ENCODE results near the gene ADGRG1.

ADGRG1 gene

DNA sequence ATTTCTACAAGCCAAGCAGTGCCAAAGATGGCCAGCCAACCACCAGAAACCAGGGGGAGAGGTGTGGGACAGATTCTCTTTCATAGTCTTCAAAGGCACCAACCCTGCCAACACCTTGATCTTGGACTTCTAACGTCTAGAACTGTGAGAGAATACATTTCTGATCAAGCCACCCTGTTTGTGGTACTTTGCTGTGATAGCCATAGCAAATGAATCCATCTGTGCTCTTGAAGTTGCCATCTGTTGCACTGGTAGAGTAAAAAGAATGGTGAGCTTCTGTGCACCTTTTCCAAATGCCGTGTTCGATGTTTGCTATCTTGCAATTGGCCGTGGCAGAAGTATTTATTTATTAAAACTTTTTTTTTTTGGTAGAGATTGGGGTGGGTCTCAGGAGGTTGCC lies 16.7 kb upstream of the ADGRG1 start:
- H3K27me3 Mint-ChIP-seq, result no peaks in the 10 kb centered on the region
- H3K9me3 Mint-ChIP-seq, result no peaks in the 10 kb centered on the region
- DNase-seq (no peak), ATAC-seq (no peak)
- peak overlapping the region; percentile 98 for H3K27ac Mint-ChIP-seq
- H3K4me3 Mint-ChIP-seq, result peak overlapping the region; percentile 43
- peaks cover 1% of the 10 kb centered on the region for H3K36me3 Mint-ChIP-seq (ENCODE audit: low read depth)
- peaks cover 70% of the 10 kb centered on the region for H3K4me1 Mint-ChIP-seq

DNA sequence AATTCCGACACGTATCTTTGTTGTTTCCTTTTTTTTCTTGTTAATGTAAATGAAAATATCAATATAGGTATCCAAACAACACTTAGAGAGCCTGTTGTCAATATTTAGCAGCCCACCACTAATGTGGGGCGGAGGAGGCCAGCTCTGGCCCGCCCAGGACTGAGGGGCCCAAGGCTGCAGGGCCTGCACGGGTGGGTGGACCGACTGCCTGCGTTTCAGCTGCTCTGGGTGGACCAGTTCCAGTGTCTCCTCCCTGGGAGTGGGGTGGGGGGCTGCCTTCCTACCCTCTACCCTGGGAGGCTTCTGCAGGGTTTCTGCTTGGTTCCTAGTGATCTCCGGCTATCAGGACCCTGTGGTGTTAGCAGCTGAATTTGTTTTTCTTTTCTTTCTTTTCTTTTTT lies 15.9 kb upstream of the ADGRG1 start:
- peaks cover 71% of the 10 kb centered on the region for H3K4me1 Mint-ChIP-seq
- H3K27me3 Mint-ChIP-seq, result no peaks in the 10 kb centered on the region
- H3K36me3 Mint-ChIP-seq (ENCODE audit: low read depth), result peaks cover 1% of the 10 kb centered on the region
- H3K4me3 Mint-ChIP-seq, result no peak overlapping the region
- DNase-seq (no peak), ATAC-seq (no peak)
- no peak overlapping the region for H3K27ac Mint-ChIP-seq
- no peaks in the 10 kb centered on the region for H3K9me3 Mint-ChIP-seq

DNA sequence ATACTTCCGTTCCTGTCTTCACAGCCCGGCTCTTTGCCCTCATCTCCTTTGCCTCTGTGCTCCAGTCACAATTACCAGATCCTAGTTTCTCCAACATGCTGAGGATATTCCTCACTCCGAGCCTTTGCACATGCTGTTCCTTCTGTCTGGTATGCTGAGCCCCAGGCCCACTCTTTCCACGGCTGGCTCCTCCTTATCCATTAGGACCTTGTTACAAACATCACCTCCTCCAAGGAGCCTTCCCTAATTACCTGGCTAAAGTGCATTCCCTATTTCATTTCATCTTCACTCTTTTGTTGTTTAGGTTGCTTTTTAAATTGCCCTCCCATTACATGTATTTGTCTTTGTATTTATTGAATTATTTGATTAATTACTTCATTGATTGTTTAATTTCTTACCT lies 14.9 kb upstream of the ADGRG1 start:
- DNase-seq (no peak), ATAC-seq (no peak)
- no peaks in the 10 kb centered on the region for H3K27me3 Mint-ChIP-seq
- no peak overlapping the region for H3K4me3 Mint-ChIP-seq
- peak overlapping the region; percentile 92 for H3K27ac Mint-ChIP-seq
- H3K9me3 Mint-ChIP-seq, result no peaks in the 10 kb centered on the region
- peaks cover 68% of the 10 kb centered on the region for H3K4me1 Mint-ChIP-seq
- H3K36me3 Mint-ChIP-seq (ENCODE audit: low read depth), result peaks cover 1% of the 10 kb centered on the region

DNA sequence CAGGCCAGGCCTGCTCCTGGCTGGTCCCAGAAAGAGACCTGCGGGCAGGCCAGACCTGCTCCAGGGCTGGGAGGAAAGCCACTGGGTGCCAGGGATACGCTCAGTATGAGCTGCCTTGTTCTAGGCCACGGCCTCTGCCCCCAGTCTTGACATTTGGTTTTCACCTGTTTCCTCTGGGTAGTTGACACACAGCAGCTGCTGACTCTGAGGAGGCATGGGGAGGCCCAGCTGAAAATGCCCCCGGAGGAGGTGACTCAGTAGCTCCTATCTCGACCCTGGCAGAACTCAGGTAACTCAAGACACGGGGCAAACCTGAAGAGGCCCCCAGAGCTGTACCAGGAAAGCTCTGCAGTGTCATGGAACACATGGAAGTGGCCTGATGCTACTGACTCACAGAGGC lies 13.9 kb upstream of the ADGRG1 start:
- H3K27ac Mint-ChIP-seq, result peak overlapping the region; percentile 92

DNA sequence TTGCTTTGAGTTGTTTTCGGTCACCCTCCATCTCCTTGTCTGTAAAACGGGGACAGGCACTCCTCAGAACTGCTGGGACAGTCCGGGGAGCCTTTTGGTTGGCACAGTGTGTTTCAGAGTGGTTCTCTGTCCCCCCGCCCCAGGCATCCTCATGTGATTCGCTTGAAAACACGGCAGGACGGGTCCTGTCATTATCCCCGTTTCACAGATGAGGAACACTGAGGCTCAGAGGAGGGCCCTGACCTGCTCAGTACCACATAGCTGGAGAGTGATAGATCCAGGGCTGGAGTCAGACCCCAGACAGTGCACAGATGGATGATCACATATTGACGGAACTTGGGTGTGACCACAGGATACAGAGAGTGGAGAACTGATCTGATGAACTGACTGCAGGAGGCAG lies 13.5 kb upstream of the ADGRG1 start:
- no peaks in the 10 kb centered on the region for H3K9me3 Mint-ChIP-seq
- ATAC-seq (peak; percentile 8), DNase-seq (no peak)
- H3K4me3 Mint-ChIP-seq, result peak overlapping the region; percentile 5
- H3K27ac Mint-ChIP-seq, result peak overlapping the region; percentile 92
- H3K36me3 Mint-ChIP-seq (ENCODE audit: low read depth), result peaks cover 1% of the 10 kb centered on the region
- H3K4me1 Mint-ChIP-seq, result peaks cover 54% of the 10 kb centered on the region
- no peaks in the 10 kb centered on the region for H3K27me3 Mint-ChIP-seq

More for the DNA sequence above, 13.9 kb upstream of the ADGRG1 start:
- ATAC-seq, result peak; percentile 86
- Mint-ChIP-seq H3K4me3 (peak overlapping the region; percentile 7), H3K36me3 (ENCODE audit: low read depth) (peaks cover 1% of the 10 kb centered on the region), H3K4me1 (peaks cover 58% of the 10 kb centered on the region), H3K27me3 (no peaks in the 10 kb centered on the region), H3K9me3 (no peaks in the 10 kb centered on the region)
- peak; percentile 71 for DNase-seq

DNA sequence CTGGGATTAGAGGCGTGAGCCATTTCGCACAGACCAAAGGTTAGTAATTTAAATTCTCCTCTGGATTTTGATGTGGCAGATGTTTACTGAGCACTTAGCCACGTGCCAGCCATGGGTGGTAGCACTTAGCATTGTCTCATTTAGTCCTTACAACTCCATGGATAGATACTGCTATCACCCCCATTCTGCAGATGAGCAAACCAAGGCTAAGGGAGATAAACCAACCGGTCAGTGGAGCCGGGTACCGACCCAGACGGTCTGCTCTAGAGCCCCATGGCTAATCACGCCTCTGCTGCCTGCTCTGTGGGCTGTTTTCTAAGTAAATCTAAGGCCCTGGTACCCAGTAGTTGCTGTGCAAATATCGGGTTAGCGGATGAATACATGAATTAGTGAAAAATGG lies 12.6 kb upstream of the ADGRG1 start:
- Mint-ChIP-seq H3K4me3 (no peak overlapping the region), H3K27me3 (no peaks in the 10 kb centered on the region), H3K9me3 (no peaks in the 10 kb centered on the region), H3K36me3 (ENCODE audit: low read depth) (peaks cover 1% of the 10 kb centered on the region), H3K4me1 (peaks cover 45% of the 10 kb centered on the region), H3K27ac (no peak overlapping the region)
- DNase-seq, result no peak
- no peak for ATAC-seq

DNA sequence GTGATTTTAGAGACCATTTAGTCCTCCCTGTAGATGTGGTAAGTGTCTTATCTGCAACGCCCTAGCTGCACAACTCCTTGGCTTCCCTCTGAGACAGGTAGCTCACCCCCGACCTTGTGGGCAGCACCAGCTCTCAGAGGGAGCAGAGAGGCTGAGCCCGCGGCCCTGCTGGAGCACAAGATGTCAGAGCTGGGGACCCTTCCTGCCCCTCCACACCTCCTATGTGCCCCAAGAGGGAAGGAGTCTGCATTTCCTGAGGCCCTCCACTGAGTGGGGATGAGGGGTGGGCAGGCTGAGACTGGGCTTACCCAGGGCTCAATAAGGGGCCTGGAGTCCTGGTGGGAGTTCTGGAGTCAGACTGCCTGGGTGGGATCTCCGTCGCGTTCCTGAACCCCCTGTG lies 12.2 kb upstream of the ADGRG1 start:
- no peak for DNase-seq
- ATAC-seq, result no peak
- H3K27me3 Mint-ChIP-seq, result no peaks in the 10 kb centered on the region
- peaks cover 41% of the 10 kb centered on the region for H3K4me1 Mint-ChIP-seq
- H3K36me3 Mint-ChIP-seq (ENCODE audit: low read depth), result peaks cover 1% of the 10 kb centered on the region
- no peaks in the 10 kb centered on the region for H3K9me3 Mint-ChIP-seq
- H3K27ac Mint-ChIP-seq, result no peak overlapping the region
- H3K4me3 Mint-ChIP-seq, result no peak overlapping the region

DNA sequence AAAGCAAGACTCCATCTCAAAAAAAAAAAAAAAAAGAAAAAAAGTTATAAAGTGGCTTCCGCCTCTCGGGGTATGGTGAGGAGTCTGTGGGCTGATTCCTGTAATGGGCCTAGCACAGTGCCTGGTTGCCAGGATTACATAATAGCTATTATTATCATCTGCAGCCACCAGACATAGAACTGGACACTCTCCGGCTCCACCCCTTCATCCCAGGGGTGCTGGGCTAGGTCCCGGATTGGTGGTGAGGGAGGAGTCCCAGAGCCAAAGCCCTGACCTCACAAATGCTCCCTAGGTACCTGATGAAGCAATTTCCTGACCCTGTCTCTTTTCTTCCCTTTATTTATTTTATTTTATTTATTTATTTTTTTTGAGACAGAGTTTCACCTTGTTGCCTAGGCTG lies 11.6 kb upstream of the ADGRG1 start:
- peaks cover 34% of the 10 kb centered on the region for H3K4me1 Mint-ChIP-seq
- no peak for ATAC-seq
- H3K36me3 Mint-ChIP-seq (ENCODE audit: low read depth), result no peaks in the 10 kb centered on the region
- no peak for DNase-seq
- no peaks in the 10 kb centered on the region for H3K9me3 Mint-ChIP-seq
- no peak overlapping the region for H3K27ac Mint-ChIP-seq
- no peak overlapping the region for H3K4me3 Mint-ChIP-seq
- H3K27me3 Mint-ChIP-seq, result no peaks in the 10 kb centered on the region

DNA sequence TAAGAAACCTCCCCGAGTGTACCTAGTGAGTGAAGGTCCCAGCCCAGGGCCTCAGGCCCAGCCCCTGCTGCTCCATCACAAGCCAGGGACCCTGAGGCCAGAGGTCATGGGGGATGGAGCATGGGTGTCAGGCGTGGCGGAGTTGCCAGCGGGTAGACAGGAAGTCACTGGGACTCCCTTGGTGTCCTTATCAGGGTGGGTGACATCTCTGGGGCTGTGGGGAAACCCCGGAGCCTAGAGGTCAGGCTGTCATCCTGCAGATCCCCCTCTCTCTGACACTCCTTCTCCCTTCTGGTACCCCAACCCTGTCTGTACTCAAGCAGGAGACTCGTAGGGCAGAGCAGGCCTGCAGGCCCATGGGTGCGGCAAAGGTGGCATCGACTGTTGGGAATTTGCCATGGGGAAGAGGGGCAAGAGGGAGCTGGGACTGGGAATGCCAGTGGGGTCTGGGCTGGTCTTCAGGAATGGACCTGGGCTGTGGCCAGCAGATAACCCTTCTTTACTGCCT lies 10.8 kb upstream of the ADGRG1 start:
- Mint-ChIP-seq H3K27ac (no peak overlapping the region), H3K27me3 (no peaks in the 10 kb centered on the region), H3K4me3 (no peak overlapping the region), H3K36me3 (ENCODE audit: low read depth) (no peaks in the 10 kb centered on the region), H3K9me3 (no peaks in the 10 kb centered on the region), H3K4me1 (peaks cover 29% of the 10 kb centered on the region)
- DNase-seq, result no peak
- ATAC-seq, result no peak

DNA sequence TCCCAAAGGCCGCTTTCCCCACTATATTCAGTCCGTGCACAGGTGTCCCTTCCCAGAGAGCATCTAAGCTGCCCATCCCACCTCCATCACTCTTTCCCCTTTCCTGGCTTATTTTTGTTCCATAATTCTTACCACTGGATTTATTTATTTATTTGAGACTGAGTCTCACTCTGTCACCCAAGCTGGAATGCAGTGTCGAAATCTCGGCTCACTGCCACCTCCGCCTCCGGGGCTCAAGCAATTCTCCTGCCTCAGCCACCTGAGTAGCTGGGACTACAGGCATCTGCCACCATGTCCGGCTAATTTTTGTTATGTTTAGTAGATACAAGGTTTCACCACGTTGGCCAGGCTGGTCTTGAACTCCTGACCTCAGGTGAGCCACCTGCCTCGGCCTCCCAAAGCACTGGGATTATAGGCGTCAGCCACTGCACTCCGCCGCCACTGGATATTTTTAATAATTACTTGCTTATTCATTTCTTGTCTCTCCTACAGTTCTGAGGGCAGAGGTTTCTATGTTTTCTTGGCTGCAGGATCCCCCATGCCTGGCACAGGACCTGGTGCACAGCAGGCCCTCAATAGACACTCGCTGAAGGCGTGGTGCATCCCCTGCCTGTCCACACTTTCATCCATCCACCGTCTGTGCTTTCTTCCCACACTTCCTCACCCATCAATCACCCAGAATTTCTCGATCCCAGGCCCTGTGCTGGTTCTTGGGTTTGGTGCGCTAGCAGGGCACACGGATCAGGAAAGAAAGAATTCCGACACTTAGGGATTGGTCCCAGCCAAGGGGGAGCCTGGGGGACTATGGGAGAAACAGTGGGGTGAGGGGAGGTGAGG lies 9.9 kb upstream of the ADGRG1 start:
- DNase-seq (no peak), ATAC-seq (no peak)
- H3K27ac Mint-ChIP-seq, result peak overlapping the region; percentile 42
- H3K27me3 Mint-ChIP-seq, result no peaks in the 10 kb centered on the region
- peaks cover 26% of the 10 kb centered on the region for H3K4me1 Mint-ChIP-seq
- H3K9me3 Mint-ChIP-seq, result no peaks in the 10 kb centered on the region
- no peak overlapping the region for H3K4me3 Mint-ChIP-seq
- H3K36me3 Mint-ChIP-seq (ENCODE audit: low read depth), result no peaks in the 10 kb centered on the region

DNA sequence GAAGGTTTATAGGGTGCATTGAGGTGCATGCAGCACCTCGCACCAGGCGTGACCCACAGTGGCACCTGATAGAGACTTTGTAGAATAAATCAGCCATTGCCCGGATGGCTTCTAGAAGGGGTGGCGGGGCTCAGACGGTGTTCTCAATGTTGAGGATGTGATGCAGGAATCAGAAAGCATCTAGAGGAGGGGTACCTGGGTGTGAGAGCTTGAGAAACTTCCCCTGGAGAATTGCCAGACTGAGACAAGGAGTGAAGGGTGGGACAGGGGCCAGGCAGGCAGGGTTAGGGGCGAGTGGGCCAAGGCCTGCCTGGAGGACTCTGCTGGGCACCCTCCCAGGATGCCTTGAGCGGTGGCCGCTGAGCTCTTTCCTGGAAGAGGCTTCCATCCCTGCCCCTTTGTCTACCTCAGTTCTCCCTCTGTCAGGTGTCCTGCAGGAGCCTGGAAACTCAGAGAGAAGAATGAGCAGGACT lies 9.3 kb upstream of the ADGRG1 start:
- DNase-seq, result no peak
- no peaks in the 10 kb centered on the region for H3K27me3 Mint-ChIP-seq
- H3K4me1 Mint-ChIP-seq, result peaks cover 20% of the 10 kb centered on the region
- no peaks in the 10 kb centered on the region for H3K9me3 Mint-ChIP-seq
- ATAC-seq, result no peak
- no peaks in the 10 kb centered on the region for H3K36me3 Mint-ChIP-seq (ENCODE audit: low read depth)
- no peak overlapping the region for H3K27ac Mint-ChIP-seq
- H3K4me3 Mint-ChIP-seq, result no peak overlapping the region

DNA sequence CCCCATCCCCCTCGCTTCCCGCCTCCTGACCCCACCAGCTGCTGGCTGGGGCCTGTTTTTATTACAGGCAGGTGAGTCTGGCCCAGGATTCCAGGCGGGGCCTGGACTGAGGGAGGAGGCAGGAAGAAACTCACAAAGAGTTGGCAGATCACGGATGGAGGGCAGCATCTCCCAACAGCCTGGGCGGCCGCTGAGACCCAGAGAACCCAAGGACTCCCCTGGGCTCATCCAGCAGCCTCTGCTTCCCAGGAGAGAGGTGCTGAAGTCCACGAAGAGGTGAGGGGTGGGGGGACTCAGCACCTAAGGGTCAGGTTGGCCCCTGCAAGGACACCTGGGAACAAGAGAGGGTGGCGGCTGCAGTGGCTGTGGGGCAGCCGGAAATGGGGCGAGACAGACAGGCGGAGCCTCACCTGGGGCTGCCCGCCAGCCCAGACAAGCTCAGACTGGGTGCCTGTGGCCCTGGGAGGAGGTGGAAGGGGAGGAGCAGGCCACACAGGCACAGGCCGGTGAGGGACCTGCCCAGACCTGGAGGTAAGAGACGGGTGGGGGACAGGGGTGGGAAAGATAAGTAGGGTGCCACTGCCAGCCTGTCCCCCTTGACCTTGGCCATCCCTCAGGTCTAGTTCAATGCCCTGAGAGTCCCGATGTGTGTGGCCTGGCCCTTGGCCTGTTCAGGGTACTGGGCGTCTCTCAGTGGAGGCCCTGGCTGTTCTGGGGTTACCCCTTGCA lies 8.7 kb upstream of the ADGRG1 start:
- H3K4me3 Mint-ChIP-seq, result no peak overlapping the region
- H3K9me3 Mint-ChIP-seq, result no peaks in the 10 kb centered on the region
- no peaks in the 10 kb centered on the region for H3K27me3 Mint-ChIP-seq
- no peak overlapping the region for H3K27ac Mint-ChIP-seq
- ATAC-seq (no peak), DNase-seq (no peak)
- H3K4me1 Mint-ChIP-seq, result peaks cover 14% of the 10 kb centered on the region
- no peaks in the 10 kb centered on the region for H3K36me3 Mint-ChIP-seq (ENCODE audit: low read depth)

DNA sequence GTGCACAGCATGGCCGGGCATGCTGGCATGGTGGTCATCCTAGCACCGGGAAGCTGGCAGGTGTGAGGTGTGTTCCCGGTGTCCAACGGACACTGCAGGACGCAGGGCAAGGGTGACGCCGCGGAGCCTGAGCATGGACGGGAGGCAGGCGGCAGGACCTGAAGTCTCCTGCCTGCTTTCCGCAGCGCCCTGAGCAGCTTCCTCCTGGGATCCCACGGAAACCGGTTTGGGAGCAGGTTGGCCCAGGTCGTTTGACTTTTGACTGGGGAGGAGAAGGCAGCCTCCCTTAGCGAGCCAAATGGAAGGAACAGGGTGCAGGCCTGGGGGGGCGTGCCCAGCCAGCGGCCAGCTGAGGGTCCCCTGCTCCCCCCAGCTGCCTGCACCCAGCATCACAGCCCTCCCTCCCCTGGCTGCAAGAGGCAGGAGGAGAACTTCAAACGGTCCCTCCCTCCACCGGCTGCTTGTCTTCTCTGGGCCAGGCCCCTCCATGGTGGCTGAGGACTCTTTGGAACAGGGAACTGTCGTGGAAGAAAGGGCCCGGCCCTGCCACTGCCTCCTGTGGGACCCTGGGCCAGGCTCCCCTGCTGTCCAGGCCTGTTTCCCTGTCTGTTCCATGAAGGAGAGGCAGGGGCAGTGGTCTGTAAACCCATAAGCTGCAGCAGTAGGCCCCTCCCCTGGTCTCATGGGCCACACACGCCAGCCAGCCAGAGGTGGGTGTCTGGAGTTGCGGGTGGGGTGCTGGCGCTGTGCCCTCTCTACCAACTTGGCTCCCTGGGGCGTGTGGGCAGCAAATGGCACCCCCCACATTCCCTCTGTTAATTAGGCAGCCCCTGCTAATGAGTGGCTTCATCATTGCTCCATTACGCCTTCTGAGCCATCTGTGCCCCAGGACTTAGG lies 7.8 kb upstream of the ADGRG1 start:
- ATAC-seq, result no peak
- DNase-seq, result no peak
- Mint-ChIP-seq H3K27me3 (no peaks in the 10 kb centered on the region), H3K27ac (no peak overlapping the region), H3K4me3 (no peak overlapping the region), H3K36me3 (ENCODE audit: low read depth) (no peaks in the 10 kb centered on the region), H3K4me1 (peaks cover 8% of the 10 kb centered on the region), H3K9me3 (no peaks in the 10 kb centered on the region)

DNA sequence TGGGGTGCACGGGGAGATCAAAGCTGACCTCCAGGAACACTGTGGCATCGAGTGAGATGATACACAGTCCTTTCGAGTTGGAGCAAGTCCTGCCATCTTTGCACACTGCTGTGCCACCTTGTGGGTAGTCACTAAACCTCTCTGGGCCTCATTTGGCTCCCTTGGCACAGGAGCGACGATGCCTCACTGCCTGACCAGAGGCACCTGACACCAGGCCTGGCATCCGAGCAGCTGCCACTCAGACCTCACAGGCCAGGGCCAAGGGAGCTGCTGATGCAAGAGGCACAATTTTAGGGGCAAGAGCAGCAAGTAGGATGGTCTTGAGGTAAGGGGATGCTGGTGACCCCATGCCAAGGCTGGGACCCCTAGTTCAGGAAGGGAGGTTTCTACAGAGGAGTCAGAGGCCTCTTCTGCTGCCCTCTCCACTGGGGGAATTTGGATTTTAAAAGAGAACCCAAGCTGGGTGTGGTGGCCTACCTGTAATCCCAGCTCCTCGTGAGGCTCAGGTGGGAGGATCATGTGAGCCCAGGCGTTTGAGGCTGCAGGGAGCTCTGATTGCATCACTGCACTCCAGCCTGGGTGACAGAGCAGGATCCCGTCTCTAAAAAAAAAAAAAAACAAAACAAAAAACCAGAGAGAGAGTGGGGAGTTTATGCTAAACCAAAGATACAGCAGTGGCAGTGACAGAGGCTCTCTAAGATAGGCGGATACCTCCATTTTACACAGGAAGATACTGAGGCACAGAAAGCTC lies 6.7 kb upstream of the ADGRG1 start:
- H3K27me3 Mint-ChIP-seq, result no peaks in the 10 kb centered on the region
- H3K36me3 Mint-ChIP-seq (ENCODE audit: low read depth), result no peaks in the 10 kb centered on the region
- peaks cover 6% of the 10 kb centered on the region for H3K4me1 Mint-ChIP-seq
- no peak for ATAC-seq
- H3K27ac Mint-ChIP-seq, result no peak overlapping the region
- H3K9me3 Mint-ChIP-seq, result no peaks in the 10 kb centered on the region
- no peak for DNase-seq
- no peak overlapping the region for H3K4me3 Mint-ChIP-seq
